Endothelial cell of umbilical vein (primary cell): ENCODE data around the gene ASIP.
"Not testable (repeated sequence)": the region's sequence is repeated elsewhere in the genome, so short reads cannot be mapped to it uniquely, and the experiment has no call there.

Source experiments
- CTCF ChIP-seq, 2 donors: IDR thresholded peaks; 1 replicate in 1 of 2; 2 replicates in 1 of 2; pipeline ENCODE4 v1.5.1; 2011; ENCODE audit warnings: low read length in 2 of 2, mild to moderate bottlenecking in 2 of 2, moderate library complexity in 2 of 2, control low read depth in 1 of 2, inconsistent platforms in 1 of 2, low read depth in 1 of 2; ENCODE audit not compliant: insufficient read depth in 1 of 2; ENCODE audit errors: extremely low read depth in 1 of 2
- JUN ChIP-seq: IDR thresholded peaks from 2 replicates; pipeline ENCODE4 v1.6.1; 2011; ENCODE audit warnings: borderline replicate concordance, low read depth; ENCODE audit not compliant: insufficient read length, insufficient read depth
- POLR2AphosphoS5 ChIP-seq: IDR thresholded peaks from 2 replicates; pipeline ENCODE4 v1.6.1; 2012; ENCODE audit warnings: low read depth, mild to moderate bottlenecking, control low read depth, low read length, moderate library complexity; ENCODE audit not compliant: insufficient read depth

GRCh38 chr20:34298294-34298784 lies 57.1 kb downstream of the ASIP start:
- not testable (repeated sequence) for TF ChIP-seq JUN; CTCF (IDR thresholded peaks at IDR 0.05; ENCODE audit: extremely low read depth in 1 of 2, insufficient read depth in 1 of 2, low read depth in 1 of 2, low read length in 2 of 2); POLR2AphosphoS5
